Measurements from ENCODE around the gene GPR151. TPM values are rescaled to one million over a fixed set of nuclear protein-coding genes. Genes with fewer than 3 reads are reported as not detected.

The GPR151 gene
- total RNA-seq, 1 donor from 2014 or later: not detected

Other genes starting within 250 kb of the GPR151 start
- gene POU4F3, start 177.4 kb downstream of the GPR151 start, total RNA-seq: 0.18 TPM in 1 of 2 replicates, not detected in the other
- gene TCERG1, start 68.9 kb downstream of the GPR151 start, total RNA-seq: 53.1 and 66.0 TPM in 2 replicates

Data from astrocyte (in vitro differentiated cells and primary cell).